Posterior cingulate gyrus (tissue), 11 donors: ENCODE results near the gene PYROXD2.
"Not testable (repeated sequence)": the region's sequence is repeated elsewhere in the genome, so short reads cannot be mapped to it uniquely, and the experiment has no call there.

ENCODE experiments used
- DNase-seq, 10 donors: peaks; one replicate each; pipeline versions ENCODE4 v3.0.0 to v3.0.0-alpha.2; 2020 to 2021; ENCODE audit warnings: mixed read lengths in 3 of 10
- intact Hi-C: fragments of 100-400 bp; cut with DNase I; formaldehyde crosslinking; loops from one replicate; pipeline ENCODE4 v1.15.1; 2023

Gene PYROXD2

GRCh38 chr10:98397089-98397600 lies 17.8 kb downstream of the PYROXD2 start:
- DNase-seq, result peak in 2 of 10 donors; percentile 43 to 74
- intact Hi-C loops, result no loop called here

DNA sequence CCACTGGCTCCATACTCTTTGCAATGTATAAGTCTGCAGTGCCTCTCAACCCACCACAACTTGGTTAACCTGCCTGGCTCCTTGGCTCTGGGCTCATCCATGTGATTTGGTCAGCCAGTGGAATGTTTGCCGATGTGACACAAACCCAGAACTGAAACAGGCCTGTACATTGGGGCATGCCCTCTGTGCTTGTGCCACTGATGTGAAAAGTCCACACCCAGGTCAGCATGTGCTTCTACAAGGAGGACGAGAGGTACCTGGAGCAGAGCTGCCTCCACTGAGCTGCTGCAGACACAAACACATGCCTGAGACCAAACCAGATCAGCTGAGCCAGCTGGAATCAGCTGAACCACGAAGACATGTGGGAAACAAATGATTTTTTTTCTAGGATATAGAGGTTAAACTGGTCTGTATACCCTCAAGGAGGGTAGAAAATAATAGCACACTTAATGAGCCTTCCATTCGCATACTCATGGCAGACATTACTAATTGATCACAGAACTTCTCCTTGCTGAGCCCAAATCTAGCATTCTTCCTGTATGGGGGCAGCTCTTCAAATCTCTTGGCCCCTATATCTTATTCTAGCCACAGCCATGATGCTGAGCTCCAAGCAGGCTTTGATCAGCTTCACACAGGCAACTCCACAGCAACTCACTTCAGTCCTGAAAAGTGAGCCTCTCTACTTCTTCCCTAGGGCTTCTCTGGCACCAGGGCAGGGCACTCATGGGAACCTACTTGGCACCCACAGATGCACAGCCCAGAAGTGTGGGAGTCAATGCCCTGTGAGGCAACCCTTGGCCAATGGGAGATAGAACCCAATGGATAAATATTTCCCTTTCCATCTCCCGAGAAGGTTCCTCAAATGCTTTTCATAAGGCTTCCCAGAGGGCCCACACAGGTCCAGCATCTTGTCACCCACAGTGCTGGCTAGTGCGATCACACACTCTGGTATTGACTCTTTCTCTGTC lies 18.6 kb downstream of the PYROXD2 start:
- intact Hi-C loops, result no loop called here
- peak in 2 of 10 donors; percentile 21 to 40 for DNase-seq

DNA sequence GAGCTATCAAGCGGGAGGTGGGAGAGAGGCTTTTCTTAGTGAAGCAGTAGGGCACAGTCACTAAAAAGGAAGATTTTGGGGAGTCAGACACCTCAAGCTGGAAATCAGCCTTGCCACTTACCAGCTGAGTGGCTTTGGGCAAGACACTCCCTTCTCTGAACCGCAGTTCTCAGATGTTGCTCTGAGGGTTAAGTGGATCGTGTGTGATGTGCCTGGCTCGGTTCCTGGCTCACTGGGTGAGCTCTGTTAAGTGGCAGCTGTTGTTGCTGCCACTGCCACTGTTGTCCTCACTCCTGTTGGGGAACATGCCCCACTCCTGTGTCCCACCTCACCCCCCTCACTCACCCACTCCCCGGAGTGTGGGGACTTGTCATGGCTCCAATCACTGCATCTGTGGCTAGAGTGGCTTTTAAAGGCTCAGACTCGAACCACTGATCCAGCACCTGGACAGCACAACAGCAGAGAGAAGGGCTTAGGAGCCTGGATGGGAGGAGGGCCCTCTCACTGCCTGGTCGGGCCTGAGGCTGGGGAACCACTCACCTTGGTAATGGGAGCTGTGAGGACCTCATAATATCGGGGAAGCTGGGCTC lies 20.0 kb downstream of the PYROXD2 start:
- intact Hi-C loops, result loop anchor here (5.0 kb wide), 2 partner anchors 153 to 478 kb away; no protein-coding TSS in a partner anchor
- DNase-seq, result peak in 2 of 10 donors; percentile 48 to 58

DNA sequence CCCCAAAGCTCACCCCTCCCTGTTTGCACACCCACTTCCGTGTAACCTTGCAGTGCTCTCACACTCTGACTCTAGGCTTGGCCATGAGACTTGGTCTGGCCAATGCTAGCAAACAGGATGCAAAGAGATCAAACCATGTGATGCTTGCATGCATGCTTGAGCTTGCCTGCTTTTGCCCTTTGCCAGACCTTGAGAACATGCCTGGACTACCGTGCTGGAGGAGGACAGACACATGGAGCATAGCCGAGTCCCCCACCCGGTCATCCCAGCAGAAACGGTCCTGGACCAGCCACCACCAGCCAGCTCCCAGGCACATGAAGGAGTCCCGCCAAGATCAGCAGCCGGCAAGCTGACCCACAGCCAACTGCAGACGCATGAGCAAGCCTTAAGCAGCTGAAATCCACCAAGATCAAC lies 23.4 kb downstream of the PYROXD2 start:
- peak in 4 of 10 donors; percentile 35 to 88 (median 51) for DNase-seq
- intact Hi-C loops, result loop anchor here (5.0 kb wide), 2 partner anchors 149 to 474 kb away; no protein-coding TSS in a partner anchor

DNA sequence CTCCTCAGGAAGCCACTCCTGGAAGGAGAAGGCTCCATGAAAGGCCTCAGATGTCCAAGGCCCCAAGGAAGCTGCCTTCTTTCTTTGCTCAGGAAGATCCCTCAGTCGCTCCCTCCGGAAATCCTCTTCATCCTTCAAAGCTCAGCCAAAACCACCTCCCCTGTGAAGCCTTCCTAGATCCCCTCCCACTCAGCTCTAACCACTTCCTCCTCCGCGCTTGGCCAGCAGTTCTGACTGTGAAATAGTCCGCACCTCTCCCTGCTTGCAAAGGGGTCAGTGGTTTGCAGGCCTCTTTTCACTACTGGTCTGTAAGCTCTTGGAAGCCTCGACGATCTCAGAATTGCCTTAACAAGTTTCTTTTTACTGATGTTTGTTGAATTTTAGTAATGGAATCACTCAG lies 23.9 kb downstream of the PYROXD2 start:
- peak in 2 of 10 donors; percentile 21 to 41 for DNase-seq
- intact Hi-C loops, result loop anchor here (5.0 kb wide), 2 partner anchors 149 to 474 kb away; no protein-coding TSS in a partner anchor

DNA sequence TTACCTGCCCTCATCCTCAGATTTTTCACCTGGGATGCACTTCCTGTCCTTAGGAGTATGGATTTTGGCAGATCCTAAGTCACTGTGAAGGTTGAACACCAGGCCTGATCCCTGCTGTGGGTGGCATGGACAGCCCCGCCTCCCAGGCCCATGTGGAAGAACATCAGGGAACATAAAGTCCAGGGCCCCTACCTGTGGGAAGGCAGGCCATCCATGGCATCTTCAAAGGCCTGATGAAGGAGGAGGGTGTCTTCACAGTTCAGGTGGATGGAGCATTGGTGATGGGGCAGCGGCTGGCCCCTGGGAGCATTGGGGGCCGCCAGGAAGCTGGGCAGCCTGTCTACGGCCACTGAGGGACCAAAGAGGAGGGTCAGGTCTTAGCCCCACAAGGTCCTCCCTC lies 24.6 kb downstream of the PYROXD2 start:
- intact Hi-C loops, result loop anchor here (5.0 kb wide), 2 partner anchors 148 to 473 kb away; no protein-coding TSS in a partner anchor
- DNase-seq, result peak in 1 of 10 donors; percentile 56

DNA sequence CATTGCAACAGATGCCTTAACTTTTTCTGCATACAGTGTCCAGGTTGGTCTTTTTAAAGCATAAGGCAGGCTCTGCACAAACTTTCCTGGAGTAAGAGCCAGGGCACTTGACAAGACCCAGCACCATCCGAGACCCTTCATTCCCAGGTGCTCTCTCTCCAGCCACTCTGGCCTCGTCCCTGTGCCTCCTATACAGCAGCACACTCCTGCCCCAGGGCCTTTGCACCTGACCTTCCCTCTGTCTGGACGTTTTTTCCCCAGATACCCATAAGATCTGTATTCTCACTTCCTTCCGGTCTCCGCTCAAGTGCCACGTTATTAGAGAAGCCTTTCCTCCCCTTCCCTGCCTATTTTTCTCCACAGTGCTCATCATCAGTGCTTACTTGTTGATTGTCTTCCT lies 25.6 kb downstream of the PYROXD2 start:
- intact Hi-C loops, result no loop called here
- peak in 2 of 10 donors; percentile 7 to 17 for DNase-seq

GRCh38 chr10:98388101-98388655 lies 26.8 kb downstream of the PYROXD2 start:
- intact Hi-C loops, result no loop called here
- DNase-seq, result peak in 2 of 10 donors; percentile 35 to 58

- intact Hi-C loops, result no loop called here
- peak in 2 of 10 donors; percentile 40 to 51 for DNase-seq
These were observed 30.4 kb downstream of the PYROXD2 start for GRCh38 chr10:98384531-98385133.

- intact Hi-C loops, result no loop called here
- DNase-seq, result peak in 4 of 10 donors; percentile 1 to 81 (median 38)
These were observed 31.1 kb downstream of the PYROXD2 start for GRCh38 chr10:98383869-98384268.

GRCh38 chr10:98383134-98383667 lies 31.8 kb downstream of the PYROXD2 start:
- DNase-seq, result peak in 2 of 10 donors; percentile 6 to 8
- intact Hi-C loops, result not testable (repeated sequence)

DNA sequence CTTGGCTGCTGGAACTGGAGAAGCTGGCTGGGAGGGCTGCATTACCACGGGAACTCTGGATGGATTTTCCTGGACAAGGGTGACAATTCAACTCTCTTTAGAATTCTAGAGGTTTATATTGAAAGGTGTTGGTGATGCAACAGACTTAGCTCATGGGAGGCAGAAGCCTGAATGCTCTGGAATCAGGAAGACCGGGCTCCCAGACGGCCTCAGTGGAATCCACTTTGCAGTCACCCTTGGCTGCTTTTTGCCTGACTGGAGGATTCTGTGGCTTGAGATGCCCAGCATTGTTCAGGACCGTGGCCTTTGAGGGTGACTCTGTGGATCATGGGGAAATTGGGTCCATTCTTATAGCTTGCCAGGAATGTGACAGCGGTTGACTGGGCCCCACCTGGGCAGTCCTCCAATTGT lies 32.3 kb downstream of the PYROXD2 start:
- peak in 3 of 10 donors; percentile 33 to 58 (median 44) for DNase-seq
- intact Hi-C loops, result no loop called here

DNA sequence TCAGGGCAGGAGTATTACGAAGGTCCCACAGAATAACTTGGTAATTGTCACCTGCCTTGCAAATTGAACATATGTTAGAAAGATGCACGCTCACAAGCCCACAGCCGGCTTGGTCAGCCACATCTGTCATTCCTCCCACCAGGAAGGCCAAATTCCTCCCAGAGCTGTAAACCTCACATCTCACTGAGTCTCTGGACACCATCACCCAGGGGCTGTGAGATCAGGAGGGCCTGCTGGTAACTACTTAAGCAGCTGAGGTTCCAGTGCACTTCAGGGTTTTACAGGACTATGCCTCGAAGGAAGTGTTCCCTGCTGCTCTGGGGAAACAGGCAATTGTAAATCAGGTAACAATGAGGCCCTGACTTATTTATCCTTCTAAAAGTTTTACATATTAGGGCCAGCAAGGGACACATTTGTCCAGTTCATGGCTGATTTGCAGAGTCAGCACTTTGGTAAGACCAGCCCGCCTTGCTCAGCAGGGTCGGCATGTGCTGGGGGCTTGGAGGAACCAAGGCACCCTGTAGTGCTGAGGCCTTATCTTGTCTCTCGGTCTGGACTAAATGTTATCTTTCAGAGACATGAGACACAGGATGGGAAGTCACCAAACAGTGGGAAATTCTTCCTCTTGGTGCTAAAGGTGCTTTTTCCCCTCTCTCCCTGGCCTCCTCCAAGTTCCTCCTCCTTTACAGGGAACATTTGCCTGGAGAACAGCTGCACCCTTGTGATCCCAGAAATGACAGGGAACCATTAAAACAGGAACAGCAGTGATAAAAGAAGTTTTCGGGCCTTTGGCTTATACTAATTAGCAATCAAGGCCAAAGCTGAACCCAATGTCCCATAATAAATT lies 34.3 kb downstream of the PYROXD2 start:
- DNase-seq, result peak in 3 of 10 donors; percentile 30 to 42 (median 37)
- intact Hi-C loops, result no loop called here

- DNase-seq, result peak in 2 of 10 donors; percentile 4 to 10
- intact Hi-C loops, result no loop called here
These were observed 36.3 kb downstream of the PYROXD2 start for GRCh38 chr10:98378722-98379121.

DNA sequence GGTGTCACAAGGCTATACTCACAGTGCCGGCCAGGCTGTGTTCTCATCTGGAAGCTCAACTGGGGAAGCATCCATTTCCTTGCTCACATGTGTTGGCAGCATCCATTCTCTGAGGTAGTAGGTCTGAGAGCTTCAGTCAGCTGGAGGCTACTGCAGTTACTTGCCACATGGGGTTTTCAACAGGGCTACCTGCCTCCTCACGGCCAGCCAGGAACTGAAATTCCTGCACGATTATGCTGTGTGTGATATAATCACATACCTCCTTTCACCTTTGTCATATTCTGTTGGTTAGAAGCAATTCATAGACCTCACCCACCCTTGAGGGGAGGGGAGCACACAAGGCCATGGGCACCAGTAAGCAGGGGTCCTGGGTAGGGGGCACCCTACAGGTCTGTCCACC lies 37.4 kb downstream of the PYROXD2 start:
- DNase-seq, result peak in 2 of 10 donors; percentile 13 to 20

GRCh38 chr10:98377001-98377400 lies 38.0 kb downstream of the PYROXD2 start:
- peak in 2 of 10 donors; percentile 8 to 24 for DNase-seq
- intact Hi-C loops, result no loop called here

More for the DNA sequence above, 37.4 kb downstream of the PYROXD2 start:
- intact Hi-C loops, result no loop called here

DNA sequence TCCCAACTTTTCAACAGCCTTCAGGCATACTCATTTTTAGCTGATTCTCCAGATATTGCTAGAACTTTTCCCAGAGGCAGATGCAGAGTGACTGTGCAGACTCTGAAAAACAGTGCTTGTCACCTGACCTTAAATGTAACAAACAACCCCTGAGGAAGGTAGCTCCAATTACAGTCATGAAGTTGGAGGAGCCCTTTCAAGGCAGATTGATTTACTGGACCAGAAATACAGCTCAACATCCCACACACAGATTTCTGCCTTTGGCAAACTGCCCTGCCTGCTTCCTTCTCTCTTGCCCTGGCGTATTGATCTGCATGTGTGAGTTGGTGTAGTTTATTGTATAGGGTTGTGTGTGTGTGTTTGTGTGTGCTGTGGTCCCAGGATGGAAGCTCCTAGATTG lies 38.5 kb downstream of the PYROXD2 start:
- intact Hi-C loops, result no loop called here
- DNase-seq, result peak in 2 of 10 donors; percentile 8 to 20

- DNase-seq, result peak in 4 of 10 donors; percentile 34 to 78 (median 61)
- intact Hi-C loops, result no loop called here
These were observed 40.6 kb downstream of the PYROXD2 start for GRCh38 chr10:98374217-98374985.
